Stimulated activated memory B cell treated with anti-CD40 and anti-IgM and Interleukin-4, amounts not matched to agents 10 μg/mL and 1 μg/mL and 100 μg/mL, for 72 hours (primary cell): ENCODE data around the gene PRKN.
"Not testable (repeated sequence)": the region's sequence is repeated elsewhere in the genome, so short reads cannot be mapped to it uniquely, and the experiment has no call there.

Experiments
- ATAC-seq: fragments of 150-1000 bp; cut with Tn5 transposase; 2 replicates; pipeline ENCODE4 v1.10.0; 2021
- H3K27ac Mint-ChIP-seq: one replicate; pipeline ENCODE4 v1.8.0; 2022; ENCODE audit warnings: mild to moderate bottlenecking, mixed read lengths
- H3K27me3 Mint-ChIP-seq: one replicate; pipeline ENCODE4 v1.8.0; 2022; ENCODE audit warnings: mixed read lengths
- H3K36me3 Mint-ChIP-seq: one replicate; pipeline ENCODE4 v1.8.0; 2022; ENCODE audit warnings: mixed read lengths
- H3K4me1 Mint-ChIP-seq: one replicate; pipeline ENCODE4 v1.8.0; 2022; ENCODE audit warnings: mixed read lengths
- H3K4me3 Mint-ChIP-seq: one replicate; pipeline ENCODE4 v1.8.0; 2022; ENCODE audit warnings: mild to moderate bottlenecking, moderate library complexity, mixed read lengths
- H3K9me3 Mint-ChIP-seq: one replicate; pipeline ENCODE4 v1.8.0; 2022; ENCODE audit warnings: mixed read lengths

Gene PRKN

DNA sequence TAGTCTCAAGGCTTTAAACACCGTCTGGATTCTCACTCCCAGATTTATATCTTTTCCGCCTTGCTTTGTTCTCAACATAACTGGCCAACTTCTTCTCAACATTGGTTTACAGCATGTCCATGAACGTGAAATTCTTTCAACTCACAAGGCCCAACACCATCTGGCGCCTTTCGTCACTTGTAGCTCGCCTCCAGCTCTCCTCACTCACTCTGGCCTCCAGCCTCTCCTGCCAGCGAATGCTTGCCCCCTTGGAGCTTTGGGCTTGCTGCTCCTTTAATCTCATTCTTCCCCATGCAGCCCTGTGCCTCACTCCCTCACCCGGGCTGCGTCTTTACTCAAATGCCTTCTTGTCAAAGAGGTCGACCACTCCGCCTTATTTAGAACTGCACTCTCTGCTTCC lies 324.5 kb downstream of the PRKN start:
- H3K9me3 Mint-ChIP-seq, result peaks cover 3% of the 10 kb centered on the region
- H3K36me3 Mint-ChIP-seq, result peaks cover 7% of the 10 kb centered on the region
- H3K27ac Mint-ChIP-seq, result no peak overlapping the region
- H3K4me3 Mint-ChIP-seq, result no peak overlapping the region
- no peaks in the 10 kb centered on the region for H3K27me3 Mint-ChIP-seq
- no peaks in the 10 kb centered on the region for H3K4me1 Mint-ChIP-seq
- no peak for ATAC-seq

DNA sequence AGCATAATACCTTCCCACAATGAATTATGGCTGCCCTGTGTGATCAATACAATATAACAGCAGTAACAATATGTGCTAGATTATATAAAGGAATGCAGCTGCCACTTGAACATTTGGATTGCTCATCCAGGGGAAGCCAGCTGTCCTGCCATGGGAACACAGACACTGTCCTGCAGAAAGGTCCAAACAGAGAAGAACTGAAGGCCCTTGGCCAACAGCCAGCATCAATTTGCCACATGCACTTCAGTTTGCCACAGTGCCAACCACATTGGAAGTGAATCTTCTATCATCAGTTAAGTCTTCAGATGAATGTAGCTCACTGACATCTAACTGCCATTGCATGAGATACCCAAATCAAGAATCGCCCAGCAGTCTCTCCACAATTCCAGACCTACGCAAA lies 332.4 kb downstream of the PRKN start:
- peaks cover 3% of the 10 kb centered on the region for H3K9me3 Mint-ChIP-seq
- H3K4me1 Mint-ChIP-seq, result no peaks in the 10 kb centered on the region
- H3K36me3 Mint-ChIP-seq, result peaks cover 7% of the 10 kb centered on the region
- no peak overlapping the region for H3K27ac Mint-ChIP-seq
- no peak for ATAC-seq
- no peaks in the 10 kb centered on the region for H3K27me3 Mint-ChIP-seq
- no peak overlapping the region for H3K4me3 Mint-ChIP-seq

DNA sequence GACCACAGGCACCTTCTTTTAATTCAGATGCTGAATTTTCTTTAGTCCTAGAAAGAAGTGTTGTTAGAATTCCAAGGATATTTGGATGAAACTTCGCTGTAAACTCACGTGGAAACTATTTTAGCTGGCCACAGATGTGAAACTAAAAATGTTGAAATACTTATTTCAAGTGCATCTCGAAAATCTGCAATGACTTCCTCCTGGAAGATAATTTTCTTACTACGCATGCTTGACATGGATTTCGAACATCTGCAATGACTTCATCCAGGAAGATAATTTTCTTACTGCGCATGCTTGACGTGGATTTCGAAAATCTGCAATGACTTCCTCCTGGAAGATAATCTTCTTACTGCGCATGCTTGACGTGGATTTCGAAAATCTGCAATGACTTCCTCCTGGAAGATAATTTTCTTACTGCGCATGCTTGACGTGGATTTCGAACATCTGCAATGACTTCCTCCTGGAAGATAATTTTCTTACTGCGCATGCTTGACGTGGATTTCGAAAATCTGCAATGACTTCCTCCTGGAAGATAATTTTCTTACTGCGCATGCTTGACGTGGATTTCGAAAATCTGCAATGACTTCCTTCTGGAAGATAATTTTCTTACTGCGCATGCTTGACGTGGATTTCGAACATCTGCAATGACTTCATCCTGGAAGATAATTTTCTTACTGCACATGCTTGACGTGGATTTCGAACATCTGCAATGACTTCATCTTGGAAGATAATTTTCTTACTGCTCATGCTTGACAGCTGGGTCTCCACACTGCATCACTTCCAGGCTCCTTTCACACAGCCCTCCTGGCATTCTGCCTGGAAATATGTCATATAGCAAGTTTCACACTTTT lies 336.4 kb downstream of the PRKN start:
- not testable (repeated sequence) for H3K4me3 Mint-ChIP-seq, H3K36me3 Mint-ChIP-seq, H3K27ac Mint-ChIP-seq, H3K27me3 Mint-ChIP-seq, H3K4me1 Mint-ChIP-seq, ATAC-seq, H3K9me3 Mint-ChIP-seq

DNA sequence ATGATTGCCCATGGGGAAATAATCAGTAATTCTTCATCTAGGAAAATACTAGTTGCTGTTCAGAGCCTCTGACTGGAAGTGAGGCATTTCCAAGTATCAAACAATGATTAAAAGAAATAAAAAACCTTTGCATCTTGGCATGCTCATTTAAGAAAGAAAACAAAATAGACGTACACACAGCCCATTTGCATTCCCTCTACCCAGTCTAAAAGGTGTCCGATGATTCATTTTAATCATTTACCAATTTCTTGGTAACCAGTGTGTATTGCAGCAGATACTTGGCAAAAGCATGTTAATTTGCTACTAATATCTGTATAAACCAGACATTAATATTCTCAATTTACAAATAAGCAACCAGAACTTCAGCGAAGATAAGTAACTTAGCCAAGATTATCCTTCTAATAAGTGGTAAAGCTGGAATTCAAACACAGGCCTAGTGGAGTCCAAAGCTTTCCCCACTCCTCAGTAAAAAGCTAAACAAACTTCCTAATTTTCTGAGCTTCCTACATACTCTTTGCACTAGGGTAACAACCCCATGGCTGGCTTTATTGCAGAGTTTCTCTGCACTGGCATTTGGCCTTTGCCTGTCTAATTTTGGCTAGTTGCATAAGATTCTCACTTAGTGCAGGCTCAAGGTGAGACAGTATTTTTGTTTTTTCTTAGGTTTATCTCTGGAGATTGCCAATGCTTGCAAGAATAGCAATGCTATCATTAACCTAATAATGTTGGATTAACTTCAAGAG lies 338.1 kb downstream of the PRKN start:
- no peak for ATAC-seq
- H3K4me3 Mint-ChIP-seq, result no peak overlapping the region
- no peaks in the 10 kb centered on the region for H3K27me3 Mint-ChIP-seq
- no peaks in the 10 kb centered on the region for H3K9me3 Mint-ChIP-seq
- H3K4me1 Mint-ChIP-seq, result no peaks in the 10 kb centered on the region
- no peak overlapping the region for H3K27ac Mint-ChIP-seq
- H3K36me3 Mint-ChIP-seq, result no peaks in the 10 kb centered on the region

DNA sequence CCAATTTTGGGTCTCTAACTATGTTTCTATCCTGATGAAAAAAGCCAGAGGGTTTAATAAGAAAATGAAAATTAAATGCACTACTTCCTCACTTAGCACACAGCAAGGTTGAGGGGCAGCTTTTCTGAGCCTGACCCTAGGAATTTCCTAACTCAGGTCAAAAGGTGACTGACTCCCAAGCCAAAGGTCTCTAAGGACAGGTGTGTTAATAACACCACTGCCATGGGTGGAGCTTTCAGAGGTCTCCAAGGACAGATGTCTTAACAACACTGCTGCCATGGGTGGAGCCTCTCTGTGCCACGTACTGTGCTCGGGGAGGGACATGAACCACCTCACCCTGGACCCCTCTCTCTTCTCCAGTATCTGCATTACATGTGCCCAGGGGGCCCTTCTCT lies 339.2 kb downstream of the PRKN start:
- no peak for ATAC-seq
- Mint-ChIP-seq H3K4me3 (no peak overlapping the region), H3K27me3 (no peaks in the 10 kb centered on the region), H3K4me1 (no peaks in the 10 kb centered on the region), H3K27ac (no peak overlapping the region), H3K9me3 (no peaks in the 10 kb centered on the region), H3K36me3 (no peaks in the 10 kb centered on the region)

DNA sequence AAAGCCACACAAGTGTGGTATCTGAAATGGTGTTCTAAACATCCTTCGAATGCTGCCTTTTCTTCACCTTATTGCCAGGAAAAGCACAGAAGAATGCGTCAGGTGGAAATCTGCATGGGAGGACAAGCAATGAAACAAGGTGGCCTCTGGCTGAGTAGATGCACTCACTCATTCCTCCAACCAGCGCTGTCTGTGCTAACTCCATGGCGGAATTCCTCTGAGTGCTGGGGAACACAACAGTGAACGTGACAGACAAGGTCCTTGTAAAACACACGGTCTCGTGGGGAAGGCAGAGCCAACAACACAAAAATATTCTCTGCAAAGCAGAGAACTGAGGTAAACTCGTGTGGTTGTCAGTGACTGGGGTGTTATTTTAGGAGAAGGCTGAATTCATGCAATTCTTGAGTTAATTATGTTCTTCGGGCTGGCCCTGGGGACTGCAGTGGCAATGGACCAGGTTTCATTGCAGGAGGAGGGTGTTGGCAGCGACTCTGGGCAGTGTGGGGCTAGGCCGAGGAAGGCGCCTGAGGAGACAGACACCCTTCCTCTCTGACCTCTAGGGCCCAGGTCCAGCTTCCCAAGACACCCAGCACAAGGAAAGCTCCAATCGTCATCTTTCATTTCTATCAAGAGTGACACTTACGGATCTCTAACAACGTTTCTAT lies 339.7 kb downstream of the PRKN start:
- Mint-ChIP-seq H3K27ac (no peak overlapping the region), H3K27me3 (no peaks in the 10 kb centered on the region), H3K4me3 (no peak overlapping the region), H3K9me3 (no peaks in the 10 kb centered on the region), H3K36me3 (no peaks in the 10 kb centered on the region), H3K4me1 (no peaks in the 10 kb centered on the region)
- no peak for ATAC-seq

DNA sequence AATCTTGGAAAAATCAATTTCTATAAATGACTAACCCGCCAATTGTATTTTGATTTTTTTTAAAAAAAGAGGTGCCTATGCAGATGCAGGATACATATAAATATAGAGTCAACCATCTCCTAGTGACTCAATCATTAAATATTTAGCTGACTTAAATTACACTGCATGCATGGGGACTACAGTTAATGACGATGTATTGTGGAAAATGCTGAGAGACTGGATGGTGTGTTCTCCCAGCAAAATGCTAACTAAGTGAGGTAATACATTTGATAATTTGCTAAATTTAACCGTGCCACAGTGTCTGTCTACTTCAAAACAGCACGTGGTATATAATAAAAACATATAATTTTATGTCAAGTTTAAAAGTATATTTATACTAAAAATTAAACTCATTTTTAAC lies 341.6 kb downstream of the PRKN start:
- Mint-ChIP-seq H3K27me3 (no peaks in the 10 kb centered on the region), H3K4me3 (no peak overlapping the region), H3K36me3 (no peaks in the 10 kb centered on the region), H3K4me1 (no peaks in the 10 kb centered on the region), H3K9me3 (no peaks in the 10 kb centered on the region), H3K27ac (no peak overlapping the region)
- ATAC-seq, result no peak

DNA sequence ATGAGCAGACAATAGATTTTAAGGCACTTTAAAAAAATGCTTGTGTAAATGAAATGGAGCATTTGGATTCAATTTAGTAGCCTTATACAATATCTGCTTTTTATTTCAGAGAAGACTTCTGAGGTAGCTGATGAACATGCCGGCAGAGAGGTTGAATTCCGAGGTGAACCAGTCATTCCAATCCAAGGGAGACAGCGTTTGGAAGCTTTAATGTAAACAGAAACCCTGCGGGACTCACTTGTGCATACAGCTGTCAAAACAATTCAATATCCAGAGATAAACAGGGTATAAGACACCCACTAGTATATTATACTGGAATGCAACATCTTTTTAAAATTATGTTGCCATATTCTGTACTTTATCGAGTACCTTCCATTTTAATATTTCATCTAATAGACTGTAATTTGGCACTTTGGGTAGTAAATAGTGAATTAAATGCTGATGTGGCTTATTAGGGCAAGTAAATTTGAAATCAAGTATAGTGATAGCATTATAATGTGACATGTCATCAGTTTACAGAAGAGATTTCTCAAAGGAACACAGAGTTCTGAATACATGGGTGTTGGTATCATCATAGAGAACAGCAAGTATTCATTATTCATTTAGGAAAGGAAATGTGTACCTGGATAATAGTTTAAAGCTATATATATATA lies 347.7 kb downstream of the PRKN start:
- Mint-ChIP-seq H3K27me3 (no peaks in the 10 kb centered on the region), H3K9me3 (no peaks in the 10 kb centered on the region), H3K4me1 (no peaks in the 10 kb centered on the region), H3K36me3 (no peaks in the 10 kb centered on the region), H3K4me3 (no peak overlapping the region), H3K27ac (no peak overlapping the region)
- ATAC-seq, result no peak

DNA sequence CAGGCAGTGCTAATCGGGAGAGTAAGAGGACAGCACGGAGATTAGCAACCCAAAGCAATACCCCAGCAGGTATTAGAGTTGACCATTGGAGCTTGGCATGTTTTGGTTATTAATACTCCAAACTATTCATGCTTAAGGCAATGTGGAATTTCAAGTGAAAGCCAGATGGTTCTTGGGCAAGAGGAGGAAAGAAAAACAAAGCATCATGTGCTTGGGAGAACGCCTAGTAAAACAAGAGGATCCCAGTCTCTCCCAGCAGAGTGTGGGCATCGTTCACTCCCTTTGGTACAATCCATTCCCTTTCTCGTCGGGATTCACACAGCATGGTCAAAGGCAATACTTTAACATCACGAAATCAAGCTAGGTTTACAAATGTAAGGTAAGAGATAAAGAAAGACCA lies 349.8 kb downstream of the PRKN start:
- H3K4me1 Mint-ChIP-seq, result no peaks in the 10 kb centered on the region
- no peak for ATAC-seq
- H3K4me3 Mint-ChIP-seq, result no peak overlapping the region
- no peaks in the 10 kb centered on the region for H3K27me3 Mint-ChIP-seq
- no peak overlapping the region for H3K27ac Mint-ChIP-seq
- no peaks in the 10 kb centered on the region for H3K9me3 Mint-ChIP-seq
- H3K36me3 Mint-ChIP-seq, result no peaks in the 10 kb centered on the region

DNA sequence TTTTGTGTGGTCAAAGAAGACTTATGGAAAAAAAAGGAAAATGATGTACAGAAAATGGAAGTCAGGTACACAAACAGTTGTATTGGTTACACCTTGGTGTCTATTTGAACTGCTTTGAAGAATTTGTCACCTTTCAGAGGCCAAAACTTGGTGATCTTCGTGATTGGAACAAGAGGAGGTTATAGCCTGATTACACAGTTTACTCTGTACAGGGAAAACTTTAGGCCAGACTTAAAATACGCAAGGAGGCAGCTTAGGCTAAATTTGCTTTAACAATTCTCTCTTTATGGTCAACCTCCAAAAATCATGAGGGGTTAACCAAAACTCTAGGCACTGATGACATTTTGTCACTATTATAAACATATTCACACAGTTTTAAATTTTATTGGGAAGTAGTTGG lies 353.7 kb downstream of the PRKN start:
- Mint-ChIP-seq H3K4me3 (no peak overlapping the region), H3K4me1 (no peaks in the 10 kb centered on the region), H3K36me3 (no peaks in the 10 kb centered on the region), H3K27me3 (no peaks in the 10 kb centered on the region), H3K9me3 (no peaks in the 10 kb centered on the region), H3K27ac (no peak overlapping the region)
- no peak for ATAC-seq

DNA sequence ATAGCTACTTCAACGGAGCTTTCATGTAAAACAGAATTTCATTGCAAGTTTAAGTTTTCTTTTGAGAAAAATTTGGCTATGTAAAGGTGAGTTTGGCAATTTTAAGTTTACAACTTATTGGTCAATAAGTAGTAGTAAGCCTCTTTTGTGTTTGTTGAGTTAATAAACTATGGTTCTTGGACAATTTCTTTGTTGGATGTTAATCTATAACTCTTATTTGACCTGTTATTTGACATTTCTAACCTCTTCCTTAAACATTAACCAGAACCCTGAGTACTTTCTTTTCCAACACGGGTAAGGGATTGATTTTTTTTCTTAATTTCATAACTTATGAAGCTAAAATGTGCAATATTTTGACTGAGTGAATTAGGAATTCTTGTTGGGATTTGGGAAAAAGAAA lies 354.4 kb downstream of the PRKN start:
- H3K36me3 Mint-ChIP-seq, result no peaks in the 10 kb centered on the region
- no peak for ATAC-seq

DNA sequence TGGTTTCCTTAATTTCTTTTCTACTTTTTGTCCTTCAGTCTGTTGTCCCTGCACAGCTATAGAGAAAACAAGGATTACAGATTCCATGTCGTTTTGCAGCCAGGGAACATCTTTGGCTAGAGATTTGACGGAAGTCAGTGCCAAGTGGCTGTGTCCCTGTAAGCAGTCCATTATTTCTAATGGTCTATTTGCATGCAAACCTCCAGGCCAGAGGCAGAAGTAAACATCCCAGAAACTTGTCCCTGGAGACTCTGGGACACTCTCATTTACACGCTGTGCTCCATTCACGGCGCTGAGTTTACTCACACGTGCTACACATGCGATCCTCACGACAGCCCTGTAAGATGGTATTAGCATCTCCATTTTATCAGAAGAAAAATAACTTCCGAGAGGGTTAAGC lies 355.5 kb downstream of the PRKN start:
- ATAC-seq, result no peak
- Mint-ChIP-seq H3K9me3 (no peaks in the 10 kb centered on the region), H3K27me3 (no peaks in the 10 kb centered on the region), H3K4me3 (no peak overlapping the region), H3K27ac (no peak overlapping the region), H3K36me3 (peaks cover 7% of the 10 kb centered on the region), H3K4me1 (no peaks in the 10 kb centered on the region)

More for the DNA sequence above, 354.4 kb downstream of the PRKN start:
- Mint-ChIP-seq H3K4me3 (no peak overlapping the region), H3K27ac (no peak overlapping the region), H3K4me1 (no peaks in the 10 kb centered on the region), H3K9me3 (no peaks in the 10 kb centered on the region), H3K27me3 (no peaks in the 10 kb centered on the region)

DNA sequence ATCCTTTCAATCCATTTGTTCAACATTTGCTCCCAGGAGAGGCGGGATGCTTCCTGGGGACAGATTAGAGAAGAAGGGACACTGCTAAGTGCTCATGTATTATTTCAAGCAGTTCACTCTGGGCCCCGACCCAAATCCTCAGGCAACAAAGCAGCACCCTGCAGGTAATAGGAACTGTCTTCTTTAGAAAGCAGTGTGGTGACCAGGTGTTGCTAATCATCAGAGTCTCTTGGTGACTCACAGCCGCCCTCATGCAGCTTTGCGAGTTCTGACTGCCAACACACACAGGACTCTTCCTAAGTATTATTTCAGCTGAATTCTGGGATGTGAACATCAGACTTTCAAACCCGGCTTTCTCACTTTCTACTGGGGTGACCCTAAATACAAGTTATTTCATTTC lies 356.4 kb downstream of the PRKN start:
- Mint-ChIP-seq H3K27me3 (no peaks in the 10 kb centered on the region), H3K4me3 (no peak overlapping the region), H3K9me3 (no peaks in the 10 kb centered on the region), H3K27ac (no peak overlapping the region), H3K4me1 (no peaks in the 10 kb centered on the region), H3K36me3 (peaks cover 7% of the 10 kb centered on the region)
- no peak for ATAC-seq

DNA sequence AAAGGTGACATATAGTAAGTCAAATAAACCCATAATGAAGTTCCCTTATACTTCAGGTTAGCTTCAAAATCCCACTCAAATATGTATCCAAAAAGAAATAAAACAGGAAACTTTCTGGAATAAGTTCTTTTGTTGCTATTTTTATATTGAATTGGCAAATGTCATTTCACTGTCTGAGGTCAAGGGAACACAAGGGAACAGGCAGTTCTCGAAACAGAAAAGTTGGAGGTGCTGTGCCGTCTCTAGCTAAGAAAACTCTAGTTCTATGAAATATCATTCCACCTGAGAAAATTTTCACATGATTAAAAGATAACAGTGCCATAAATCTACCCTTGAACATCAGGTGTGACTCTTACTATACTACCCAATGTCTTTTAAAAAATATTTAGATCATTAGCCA lies 358.5 kb downstream of the PRKN start:
- Mint-ChIP-seq H3K36me3 (peaks cover 7% of the 10 kb centered on the region), H3K9me3 (no peaks in the 10 kb centered on the region), H3K4me3 (no peak overlapping the region), H3K27ac (no peak overlapping the region), H3K4me1 (no peaks in the 10 kb centered on the region), H3K27me3 (no peaks in the 10 kb centered on the region)
- no peak for ATAC-seq

DNA sequence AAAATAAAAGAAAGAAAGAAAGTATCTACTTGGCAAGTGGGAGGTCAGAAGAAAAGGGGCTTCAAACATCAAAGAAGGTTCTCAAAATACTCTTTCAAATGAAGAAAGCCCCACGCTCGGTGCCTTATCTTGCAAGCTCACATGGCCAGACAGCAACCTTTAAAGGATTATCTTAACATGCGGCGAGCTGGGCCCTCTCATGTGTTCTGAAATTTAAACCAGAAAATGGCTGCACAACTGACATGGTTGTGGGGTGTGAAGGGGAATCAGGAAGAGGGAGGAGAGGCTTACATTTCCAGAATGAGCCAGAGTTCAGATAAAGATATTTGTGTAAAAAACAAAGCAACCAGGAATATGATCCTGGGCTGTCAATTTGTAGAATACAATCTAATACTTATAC lies 363.1 kb downstream of the PRKN start:
- H3K9me3 Mint-ChIP-seq, result no peaks in the 10 kb centered on the region
- peaks cover 7% of the 10 kb centered on the region for H3K36me3 Mint-ChIP-seq
- no peaks in the 10 kb centered on the region for H3K27me3 Mint-ChIP-seq
- ATAC-seq, result no peak
- H3K4me3 Mint-ChIP-seq, result no peak overlapping the region
- no peak overlapping the region for H3K27ac Mint-ChIP-seq
- H3K4me1 Mint-ChIP-seq, result no peaks in the 10 kb centered on the region
